ENCODE data around the gene CFAP61.
"Not testable (repeated sequence)": the region's sequence is repeated elsewhere in the genome, so short reads cannot be mapped to it uniquely, and the experiment has no call there.

Gene CFAP61

GRCh38 chr20:20052074-20052970, at the start of gene CFAP61, which contains the start of gene CRNKL1:
Gene CFAP61, plus strand, starts transcription at chr20:20052532. Its CDS starts 4,122 bp downstream, at chr20:20056654.
Gene CRNKL1, minus strand, starts transcription at chr20:20052466. Its CDS starts 124 bp downstream, at chr20:20052342.
- DNase-seq = peak; percentile 97

GRCh38 chr20:20003031-20003954, 49.0 kb upstream of the CFAP61 start:
- DNase-seq = no peak

DNA sequence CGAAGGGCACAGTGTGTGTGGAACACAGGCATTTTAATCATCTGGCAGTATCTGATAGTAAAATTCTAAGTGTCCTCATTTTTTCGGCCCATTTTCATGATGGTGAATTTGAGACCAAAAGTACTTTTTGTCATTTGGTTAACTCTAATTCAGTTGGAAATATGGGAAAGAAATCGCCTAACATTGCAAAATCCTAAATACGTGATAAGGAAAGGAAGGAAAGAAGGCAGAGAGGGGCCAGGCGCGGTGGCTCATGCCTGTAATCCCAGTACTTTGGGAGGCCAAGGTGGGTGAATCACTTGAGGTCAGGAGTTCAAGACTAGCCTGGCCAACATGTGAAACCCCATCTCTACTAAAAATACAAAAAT, 48.4 kb upstream of the CFAP61 start:
- not testable (repeated sequence) for DNase-seq

- DNase-seq = no peak
These were observed 47.0 kb upstream of the CFAP61 start for GRCh38 chr20:20005342-20005741.

GRCh38 chr20:20009784-20010253, 42.5 kb upstream of the CFAP61 start:
- DNase-seq = peak; percentile 92

DNA sequence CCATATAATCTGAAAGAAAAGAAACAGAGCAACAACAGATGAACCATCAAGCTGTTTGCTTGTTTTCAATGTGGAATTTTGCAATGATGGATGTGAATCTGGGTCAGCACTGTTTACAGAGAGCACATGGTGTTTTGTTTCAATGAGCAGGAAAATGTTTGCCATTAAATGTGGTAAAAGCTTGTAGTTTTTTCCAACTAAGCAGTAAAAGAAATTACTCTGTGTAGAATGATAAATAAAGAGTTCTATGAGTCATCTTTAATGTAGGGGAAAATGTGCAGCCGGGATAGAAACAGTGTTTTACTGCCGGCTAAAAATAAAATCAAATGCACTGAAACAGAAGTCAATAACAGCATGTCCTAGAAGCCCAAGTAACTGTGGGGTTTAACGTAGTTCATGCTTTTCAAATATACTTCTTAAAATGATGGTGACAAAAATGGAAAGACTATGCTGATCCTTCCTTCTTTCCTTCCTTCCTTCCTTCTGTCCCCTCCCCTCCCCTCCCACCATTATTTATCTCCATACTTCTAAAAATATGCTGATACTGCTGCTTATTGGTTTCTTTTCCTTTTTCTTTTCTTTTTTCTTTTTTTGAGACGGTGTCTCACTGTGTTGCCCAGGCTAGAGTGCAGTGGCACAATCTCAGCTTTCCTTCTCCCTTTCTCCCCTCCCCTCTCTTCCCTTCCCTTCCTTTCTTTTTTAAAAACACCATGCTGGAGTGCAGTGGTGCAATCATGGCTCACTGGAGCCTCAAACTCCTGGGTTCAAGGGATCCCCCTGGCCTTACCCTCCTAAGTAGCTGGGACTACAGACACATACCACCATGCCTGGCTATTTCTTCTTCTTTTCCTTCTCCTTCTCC, 41.5 kb upstream of the CFAP61 start:
- DNase-seq = peak; percentile 72

- DNase-seq = no peak
These were observed 39.8 kb upstream of the CFAP61 start for GRCh38 chr20:20012541-20012940.

- peak; percentile 32 for DNase-seq
These were observed 37.7 kb upstream of the CFAP61 start for GRCh38 chr20:20014659-20015058.

GRCh38 chr20:20017001-20017843, 35.1 kb upstream of the CFAP61 start, which contains the start of gene NAA20:
Gene NAA20, plus strand, starts transcription at chr20:20017362. Its CDS starts 35 bp downstream, at chr20:20017397.
- DNase-seq = peak; percentile 95

GRCh38 chr20:20017844-20018185, 34.5 kb upstream of the CFAP61 start:
- peak; percentile 15 for DNase-seq

- no peak for DNase-seq
These were observed 34.0 kb upstream of the CFAP61 start for GRCh38 chr20:20018366-20018765.

DNA sequence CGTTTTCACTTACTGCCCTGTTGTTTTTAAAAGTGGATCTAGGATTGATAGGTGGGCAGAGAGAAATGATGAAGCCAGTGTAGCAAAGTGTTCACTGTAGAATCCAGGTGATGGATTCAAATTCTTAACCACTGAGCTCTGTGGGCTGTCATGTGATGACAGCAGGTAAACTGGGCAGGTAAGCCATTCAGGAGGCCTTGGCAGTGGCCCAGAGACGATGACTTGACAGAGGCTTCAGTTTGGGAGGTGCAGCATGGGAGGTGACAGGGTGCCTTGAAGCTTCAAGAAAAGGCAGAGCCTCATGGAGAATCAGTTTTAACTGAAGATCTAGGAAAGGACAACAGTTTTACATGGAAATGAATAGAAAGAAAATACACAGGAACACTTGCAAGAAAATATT, 33.2 kb upstream of the CFAP61 start:
- no peak for DNase-seq

DNA sequence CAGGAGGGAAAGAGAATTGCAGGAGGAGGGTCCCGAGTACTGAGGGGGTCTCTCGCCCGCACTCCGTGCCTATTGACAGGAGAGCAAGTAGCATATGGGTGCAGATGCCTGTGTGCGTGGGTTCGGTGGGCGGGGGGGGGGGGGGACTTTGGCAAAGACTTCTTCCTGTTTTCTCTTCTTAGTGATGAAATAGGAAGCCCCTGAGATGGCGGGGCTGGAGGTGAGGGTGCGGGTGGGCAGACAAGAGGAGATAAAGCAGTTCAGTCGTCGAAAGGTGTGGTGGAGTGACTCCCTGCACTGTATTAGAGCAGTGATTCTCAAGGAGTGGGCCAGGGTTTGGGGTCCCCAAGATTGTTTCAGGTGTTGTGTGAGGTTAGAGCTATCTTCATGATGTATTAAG, 31.4 kb upstream of the CFAP61 start:
- no peak for DNase-seq

- no peak for DNase-seq
These were observed 30.5 kb upstream of the CFAP61 start for GRCh38 chr20:20021835-20022234.

DNA sequence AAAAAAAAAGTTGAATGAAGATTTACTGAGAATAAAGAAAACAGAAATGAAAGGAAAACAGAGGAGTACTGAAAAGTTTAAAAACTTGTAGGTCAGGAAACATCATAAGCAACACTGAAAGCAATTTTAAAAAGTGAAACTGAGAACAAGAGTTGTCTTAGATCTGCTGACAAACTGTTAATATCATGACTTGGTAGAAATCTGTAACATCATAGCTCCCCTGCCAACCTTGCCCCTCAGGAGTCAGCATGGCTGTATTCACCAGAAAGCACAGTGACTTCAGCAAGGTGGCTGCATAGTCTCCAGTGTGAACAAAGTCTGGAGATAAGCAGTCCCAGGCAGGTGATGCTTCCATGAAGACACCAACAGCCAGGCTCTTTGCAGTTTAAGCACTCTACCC, 29.8 kb upstream of the CFAP61 start:
- no peak for DNase-seq

GRCh38 chr20:20023395-20023794, 28.9 kb upstream of the CFAP61 start:
- DNase-seq = no peak

GRCh38 chr20:20024942-20025341, 27.4 kb upstream of the CFAP61 start:
- no peak for DNase-seq

DNA sequence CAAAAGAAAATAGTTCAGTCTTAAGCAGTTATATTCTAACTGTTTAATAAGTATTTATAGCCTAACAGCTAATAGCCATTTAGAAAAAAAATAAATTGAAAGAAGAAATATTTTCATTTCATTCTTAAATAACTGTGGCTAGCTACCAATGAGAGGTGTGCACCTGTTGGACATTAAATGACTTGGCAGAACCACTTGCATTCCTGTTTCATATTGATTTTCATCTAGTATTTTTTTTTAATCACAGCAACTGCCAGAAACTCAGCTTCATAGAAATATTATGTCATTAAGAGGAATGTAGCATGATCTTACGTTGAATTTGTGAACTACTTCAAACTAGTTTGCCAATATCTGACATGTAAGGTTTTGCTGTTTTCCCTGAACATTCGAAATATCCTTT, 25.0 kb upstream of the CFAP61 start:
- no peak for DNase-seq

- no peak for DNase-seq
These were observed 20.5 kb upstream of the CFAP61 start for GRCh38 chr20:20031790-20032189.

DNA sequence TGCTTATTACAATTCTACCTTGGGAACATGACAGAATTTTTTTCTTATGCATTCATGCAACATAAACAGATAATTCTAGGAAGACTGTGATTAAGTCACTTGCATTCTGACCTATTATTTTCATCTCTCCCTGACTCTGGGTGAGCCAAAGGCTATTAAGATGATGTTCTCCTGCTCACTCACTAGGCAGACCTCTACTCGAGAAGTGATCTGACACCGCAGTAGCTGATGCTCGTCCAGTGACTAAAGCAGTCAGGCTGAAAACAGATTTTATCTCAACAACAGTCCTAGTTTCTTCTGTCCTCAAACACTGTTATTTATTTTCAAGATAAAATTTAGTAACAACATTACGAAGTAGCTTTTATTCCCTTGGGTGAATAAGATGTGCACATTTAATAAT, 17.8 kb upstream of the CFAP61 start:
- no peak for DNase-seq

DNA sequence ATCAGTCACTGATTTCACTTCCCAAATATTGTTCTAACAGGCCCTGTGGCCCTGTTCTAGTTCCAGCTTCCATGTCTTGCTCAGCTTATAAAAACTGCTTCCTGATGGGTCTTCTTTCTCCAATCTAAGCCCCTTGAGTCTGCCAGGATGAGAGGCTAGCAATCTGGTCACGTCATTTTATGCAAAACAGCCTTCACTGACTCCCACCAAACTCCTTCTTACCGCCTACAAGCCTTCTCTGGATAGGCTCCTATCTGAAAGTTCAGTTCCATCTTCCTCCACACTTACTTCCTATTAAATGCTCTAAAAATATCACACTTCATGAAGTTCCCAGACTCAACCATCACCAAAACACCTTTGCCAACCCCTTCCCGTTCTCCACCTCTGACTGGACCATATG, 15.6 kb upstream of the CFAP61 start:
- DNase-seq = no peak

GRCh38 chr20:20037960-20038359, 14.4 kb upstream of the CFAP61 start:
- DNase-seq = no peak

All from NCI-H510A treated with DMSO at 0.1 percent for 48 hours (cell line).